Lower lobe of right lung (tissue), 2 donors: ENCODE data around the gene SLC39A10. TPM values are rescaled to one million over a fixed set of nuclear protein-coding genes. Genes with fewer than 3 reads are reported as not detected.

Source experiments
- ATAC-seq, 2 donors: fragments of 200-7000 bp; cut with Tn5 transposase; one replicate each; pipeline ENCODE4 v1.9.1; 2020 to 2022; ENCODE audit warnings: mild to moderate bottlenecking in 2 of 2, moderate library complexity in 2 of 2
- DNase-seq: peaks from one replicate; pipeline ENCODE4 v3.0.0-alpha.2; 2020
- H3K27ac ChIP-seq: fragments of 200-600 bp; one replicate; pipeline ENCODE4 v1.8.0; 2022
- H3K27me3 ChIP-seq: fragments of 200-600 bp; one replicate; pipeline ENCODE4 v1.8.0; 2022; ENCODE audit warnings: low read depth
- H3K36me3 ChIP-seq: fragments of 200-600 bp; one replicate; pipeline ENCODE4 v1.8.0; 2022; ENCODE audit warnings: mild to moderate bottlenecking
- H3K4me1 ChIP-seq: fragments of 200-600 bp; one replicate; pipeline ENCODE4 v1.8.0; 2022
- H3K4me3 ChIP-seq: fragments of 200-600 bp; one replicate; pipeline ENCODE4 v1.8.0; 2022; ENCODE audit warnings: mild to moderate bottlenecking
- H3K9me3 ChIP-seq: fragments of 200-600 bp; one replicate; pipeline ENCODE4 v1.8.0; 2022
- CTCF ChIP-seq: fragments of 200-600 bp; IDR thresholded peaks from one replicate; pipeline ENCODE4 v1.8.0; 2022; ENCODE audit warnings: antibody characterized with exemption, mild to moderate bottlenecking
- intact Hi-C: fragments of 100-400 bp; cut with DNase I; formaldehyde crosslinking; loops from one replicate; pipeline ENCODE4 v1.11.0; 2022
- total RNA-seq: library from RNA; stranded (reverse); fragmentation: NEBNext Ultra II Directional; extraction: Animal tissue kit (Norgen Biotek cat#: 25700); gene quantifications from one replicate; pipeline ENCODE4 v1.2.1, GENCODE V29; 2021
- donor health status: DM: no; HTN: yes; CAD: no; lungs with severe emphysema.

SLC39A10 gene
- total RNA-seq, 1 donor from 2014 or later, result 37.2 TPM

- H3K36me3 ChIP-seq, result peaks cover 62% of the 10 kb centered on the region
- ATAC-seq, result no peak
- H3K27me3 ChIP-seq, result no peaks in the 10 kb centered on the region
- no peaks in the 10 kb centered on the region for H3K4me1 ChIP-seq
- H3K9me3 ChIP-seq, result no peaks in the 10 kb centered on the region
- intact Hi-C loops, result no loop called here
- TF ChIP-seq CTCF, result no peak
- H3K4me3 ChIP-seq, result no peak overlapping the region
- DNase-seq, result no peak
- no peak overlapping the region for H3K27ac ChIP-seq
Measured at GRCh38 chr2:195716466-195716865, 59.4 kb downstream of the SLC39A10 start.

DNA sequence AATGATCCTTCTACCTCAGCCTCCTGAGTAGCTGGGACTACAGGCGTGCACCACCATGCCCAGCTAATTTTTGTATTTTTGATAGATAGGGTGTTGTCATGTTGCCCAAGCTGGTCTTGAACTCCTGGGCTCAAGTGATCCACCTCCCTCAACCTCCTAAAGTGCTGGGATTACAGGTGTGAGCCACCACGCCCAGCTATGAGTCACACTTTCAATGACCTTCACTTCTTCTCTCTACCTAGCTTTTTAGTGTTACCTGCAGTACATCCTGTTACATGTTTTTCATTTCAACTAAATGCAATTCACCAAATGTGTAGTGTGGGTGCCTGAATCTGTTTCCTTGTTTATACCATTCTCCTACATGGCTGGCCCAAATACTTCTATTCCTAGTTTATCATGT, 64.0 kb downstream of the SLC39A10 start:
- intact Hi-C loops, result no loop called here
- no peak for TF ChIP-seq CTCF
- Histone ChIP-seq H3K27me3 (no peaks in the 10 kb centered on the region), H3K4me3 (no peak overlapping the region), H3K36me3 (peaks cover 48% of the 10 kb centered on the region), H3K4me1 (no peaks in the 10 kb centered on the region), H3K9me3 (no peaks in the 10 kb centered on the region), H3K27ac (no peak overlapping the region)
- no peak for DNase-seq
- no peak for ATAC-seq

DNA sequence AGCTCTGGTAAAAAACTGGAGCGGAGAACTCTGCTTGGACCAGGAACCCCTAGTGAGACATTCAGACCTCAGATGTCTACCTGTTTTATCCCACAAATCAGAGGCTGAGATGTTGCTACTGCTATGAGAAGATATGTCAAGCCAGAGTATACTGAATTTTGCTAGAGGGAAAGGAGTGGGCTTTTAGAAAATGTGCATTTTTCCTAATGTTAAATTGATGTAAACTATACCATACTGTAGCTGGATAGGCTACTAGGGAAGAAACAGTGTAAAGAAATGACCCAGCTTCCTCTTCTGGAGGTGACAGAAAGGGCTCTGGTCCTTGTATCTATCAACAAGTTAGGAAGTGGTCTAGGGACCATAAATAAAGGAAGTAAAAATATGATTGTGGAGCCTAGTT, 65.0 kb downstream of the SLC39A10 start:
- Histone ChIP-seq H3K9me3 (no peaks in the 10 kb centered on the region), H3K36me3 (peaks cover 39% of the 10 kb centered on the region), H3K4me1 (no peaks in the 10 kb centered on the region), H3K27me3 (no peaks in the 10 kb centered on the region), H3K27ac (no peak overlapping the region), H3K4me3 (no peak overlapping the region)
- no peak for DNase-seq
- intact Hi-C loops, result no loop called here
- no peak for TF ChIP-seq CTCF
- no peak for ATAC-seq

DNA sequence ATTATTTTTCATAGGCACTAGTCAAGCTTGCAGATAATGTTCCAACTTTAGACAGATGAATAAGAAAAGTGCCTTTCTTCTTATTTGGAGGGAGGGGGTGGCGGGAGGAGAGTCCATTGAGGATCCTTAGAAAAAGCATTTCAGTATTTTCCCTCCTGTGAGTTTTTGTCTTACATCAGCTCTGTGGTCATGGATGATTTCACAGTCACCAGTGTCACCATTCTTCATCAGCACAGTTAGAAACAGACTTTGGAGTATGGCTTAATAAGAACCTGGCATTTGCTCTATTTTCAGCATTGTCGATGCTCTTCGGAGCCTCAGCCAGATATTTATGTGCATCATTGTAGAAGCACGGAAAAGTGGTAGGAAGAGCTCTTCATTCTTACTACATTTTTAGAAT, 70.1 kb downstream of the SLC39A10 start:
- peaks cover 34% of the 10 kb centered on the region for H3K36me3 ChIP-seq
- no peaks in the 10 kb centered on the region for H3K9me3 ChIP-seq
- no peaks in the 10 kb centered on the region for H3K4me1 ChIP-seq
- H3K27ac ChIP-seq, result no peak overlapping the region
- no peak for TF ChIP-seq CTCF
- H3K4me3 ChIP-seq, result no peak overlapping the region
- intact Hi-C loops, result no loop called here
- no peaks in the 10 kb centered on the region for H3K27me3 ChIP-seq
- ATAC-seq, result no peak
- no peak for DNase-seq

- H3K36me3 ChIP-seq, result peaks cover 23% of the 10 kb centered on the region
- H3K4me1 ChIP-seq, result no peaks in the 10 kb centered on the region
- H3K9me3 ChIP-seq, result no peaks in the 10 kb centered on the region
- TF ChIP-seq CTCF, result no peak
- DNase-seq (no peak), ATAC-seq (no peak)
- H3K27me3 ChIP-seq, result no peaks in the 10 kb centered on the region
- no peak overlapping the region for H3K4me3 ChIP-seq
- no peak overlapping the region for H3K27ac ChIP-seq
- intact Hi-C loops, result no loop called here
Measured at GRCh38 chr2:195730912-195731311, 73.9 kb downstream of the SLC39A10 start.

- Histone ChIP-seq H3K36me3 (peaks cover 20% of the 10 kb centered on the region), H3K9me3 (no peaks in the 10 kb centered on the region), H3K4me3 (no peak overlapping the region), H3K4me1 (no peaks in the 10 kb centered on the region), H3K27me3 (no peaks in the 10 kb centered on the region), H3K27ac (no peak overlapping the region)
- DNase-seq, result no peak
- intact Hi-C loops, result no loop called here
- ATAC-seq, result no peak
- TF ChIP-seq CTCF, result no peak
Measured at GRCh38 chr2:195732574-195732973, 75.5 kb downstream of the SLC39A10 start.
